Mesothelial cell of epicardium (in vitro differentiated cells): ENCODE measurements around the gene ITGA6. TPM values are rescaled to one million over a fixed set of nuclear protein-coding genes. Genes with fewer than 3 reads are reported as not detected.

ENCODE experiments used
- DNase-seq, 2 experiments: peaks; one replicate each; pipeline ENCODE4 v3.0.0; 2021; ENCODE audit warnings: low spot score in 2 of 2; ENCODE audit not compliant: unreplicated experiment in 2 of 2
- H3K27ac Mint-ChIP-seq: 2 replicates; pipeline ENCODE4 v1.8.0; 2021; ENCODE audit warnings: mixed read lengths
- H3K27me3 Mint-ChIP-seq: 2 replicates; pipeline ENCODE4 v1.8.0; 2021; ENCODE audit warnings: low read depth, mixed read lengths
- H3K36me3 Mint-ChIP-seq: 2 replicates; pipeline ENCODE4 v1.8.0; 2021; ENCODE audit warnings: mixed read lengths
- H3K4me1 Mint-ChIP-seq: 2 replicates; pipeline ENCODE4 v1.8.0; 2021; ENCODE audit warnings: mixed read lengths
- H3K4me3 Mint-ChIP-seq: 2 replicates; pipeline ENCODE4 v1.8.0; 2021; ENCODE audit warnings: mild to moderate bottlenecking, moderate library complexity, mixed read lengths
- H3K9me3 Mint-ChIP-seq: 2 replicates; pipeline ENCODE4 v1.8.0; 2021; ENCODE audit warnings: mixed read lengths
- CTCF ChIP-seq: fragments of 200-600 bp; sonication (generic); IDR thresholded peaks from one replicate; pipeline ENCODE4 v1.5.0; 2021; ENCODE audit warnings: antibody characterized with exemption; ENCODE audit not compliant: unreplicated experiment
- total RNA-seq: library from RNA; stranded (reverse); gene quantifications from 3 replicates; pipeline ENCODE4 v1.2.1, GENCODE V29; 2021

ITGA6 gene
- total RNA-seq, 1 donor from 2014 or later, result 40.5 TPM

GRCh38 chr2:172431463-172431862 is 4.1 kb downstream of the ITGA6 start:
- TF ChIP-seq CTCF, result no peak
- H3K4me3 Mint-ChIP-seq, result no peak overlapping the region
- no peaks in the 10 kb centered on the region for H3K9me3 Mint-ChIP-seq
- H3K27ac Mint-ChIP-seq, result no peak overlapping the region
- H3K27me3 Mint-ChIP-seq, result peaks cover 27% of the 10 kb centered on the region
- H3K36me3 Mint-ChIP-seq, result no peaks in the 10 kb centered on the region
- peaks cover 13% of the 10 kb centered on the region for H3K4me1 Mint-ChIP-seq
- no peak for DNase-seq

- TF ChIP-seq CTCF, result no peak
- peaks cover 21% of the 10 kb centered on the region for H3K27me3 Mint-ChIP-seq
- no peak for DNase-seq
These were observed 4.6 kb downstream of the ITGA6 start for GRCh38 chr2:172431993-172432392.

GRCh38 chr2:172433144-172433543 is 5.8 kb downstream of the ITGA6 start:
- Mint-ChIP-seq H3K9me3 (no peaks in the 10 kb centered on the region), H3K27ac (no peak overlapping the region), H3K27me3 (peaks cover 19% of the 10 kb centered on the region), H3K4me3 (no peak overlapping the region), H3K36me3 (no peaks in the 10 kb centered on the region), H3K4me1 (peaks cover 13% of the 10 kb centered on the region)
- no peak for TF ChIP-seq CTCF
- DNase-seq, result no peak

More at GRCh38 chr2:172431993-172432392, 4.6 kb downstream of the ITGA6 start:
- Mint-ChIP-seq H3K4me1 (peaks cover 13% of the 10 kb centered on the region), H3K4me3 (no peak overlapping the region), H3K27ac (no peak overlapping the region), H3K9me3 (no peaks in the 10 kb centered on the region), H3K36me3 (no peaks in the 10 kb centered on the region)

DNA sequence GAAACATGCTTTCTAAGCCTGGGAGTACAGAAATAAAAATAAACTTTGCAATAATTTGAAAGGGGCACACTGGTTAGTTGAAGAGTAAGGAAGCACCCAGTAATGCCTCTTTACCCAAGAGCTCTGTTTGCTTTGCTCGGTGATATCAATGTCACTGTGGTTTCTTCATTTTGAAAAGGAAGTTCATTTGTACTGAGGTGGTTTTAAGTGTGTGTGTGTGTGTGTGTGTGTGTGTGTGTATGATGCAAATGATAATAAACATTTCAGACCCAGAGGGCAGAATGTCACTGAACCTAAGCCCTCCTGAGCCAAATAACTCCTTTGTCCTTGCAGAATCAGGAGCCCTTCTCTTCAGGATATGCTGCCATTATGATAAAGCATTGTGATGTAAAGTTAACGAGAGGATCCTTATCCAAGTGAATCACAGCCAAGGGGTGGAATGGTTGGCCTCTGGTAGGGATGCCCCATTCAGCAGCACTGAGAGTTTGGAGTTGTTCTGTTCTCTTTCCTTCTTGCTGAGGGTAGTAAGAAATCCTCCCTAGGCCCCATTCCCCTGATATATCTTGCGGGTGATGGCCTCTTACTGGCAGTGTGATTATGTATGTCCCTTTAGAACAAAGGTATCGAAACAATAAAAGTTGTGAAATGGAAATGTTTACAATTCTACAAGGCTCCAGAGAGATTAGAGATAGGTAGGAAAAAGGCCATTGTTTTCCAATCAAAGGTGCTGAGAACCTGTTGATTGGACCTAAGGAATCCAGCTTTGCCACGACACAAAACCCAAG is 7.6 kb downstream of the ITGA6 start:
- H3K9me3 Mint-ChIP-seq, result no peaks in the 10 kb centered on the region
- DNase-seq, result no peak
- TF ChIP-seq CTCF, result no peak
- H3K4me3 Mint-ChIP-seq, result no peak overlapping the region
- no peak overlapping the region for H3K27ac Mint-ChIP-seq
- peaks cover 9% of the 10 kb centered on the region for H3K4me1 Mint-ChIP-seq
- no peaks in the 10 kb centered on the region for H3K36me3 Mint-ChIP-seq
- H3K27me3 Mint-ChIP-seq, result peaks cover 5% of the 10 kb centered on the region

GRCh38 chr2:172435606-172435911 is 8.2 kb downstream of the ITGA6 start:
- H3K4me3 Mint-ChIP-seq, result no peak overlapping the region
- H3K27me3 Mint-ChIP-seq, result peaks cover 2% of the 10 kb centered on the region
- TF ChIP-seq CTCF, result no peak
- no peaks in the 10 kb centered on the region for H3K9me3 Mint-ChIP-seq
- H3K27ac Mint-ChIP-seq, result no peak overlapping the region
- H3K4me1 Mint-ChIP-seq, result peaks cover 9% of the 10 kb centered on the region
- H3K36me3 Mint-ChIP-seq, result no peaks in the 10 kb centered on the region
- no peak for DNase-seq

GRCh38 chr2:172436889-172437288 is 9.5 kb downstream of the ITGA6 start:
- no peak for TF ChIP-seq CTCF
- Mint-ChIP-seq H3K4me1 (peaks cover 14% of the 10 kb centered on the region), H3K9me3 (no peaks in the 10 kb centered on the region), H3K27ac (no peak overlapping the region), H3K36me3 (no peaks in the 10 kb centered on the region), H3K4me3 (no peak overlapping the region), H3K27me3 (no peaks in the 10 kb centered on the region)
- no peak for DNase-seq
